HG02970 (cell line): ENCODE measurements around the gene CCDC97.

ENCODE experiments used
- ATAC-seq: cut with Tn5 transposase; IDR thresholded peaks from one replicate; pipeline ENCODE4 v1.9.1; 2021; ENCODE audit warnings: mild to moderate bottlenecking, moderate library complexity, moderate number of reproducible peaks; ENCODE audit not compliant: unreplicated experiment, low FRiP score

Gene CCDC97

DNA sequence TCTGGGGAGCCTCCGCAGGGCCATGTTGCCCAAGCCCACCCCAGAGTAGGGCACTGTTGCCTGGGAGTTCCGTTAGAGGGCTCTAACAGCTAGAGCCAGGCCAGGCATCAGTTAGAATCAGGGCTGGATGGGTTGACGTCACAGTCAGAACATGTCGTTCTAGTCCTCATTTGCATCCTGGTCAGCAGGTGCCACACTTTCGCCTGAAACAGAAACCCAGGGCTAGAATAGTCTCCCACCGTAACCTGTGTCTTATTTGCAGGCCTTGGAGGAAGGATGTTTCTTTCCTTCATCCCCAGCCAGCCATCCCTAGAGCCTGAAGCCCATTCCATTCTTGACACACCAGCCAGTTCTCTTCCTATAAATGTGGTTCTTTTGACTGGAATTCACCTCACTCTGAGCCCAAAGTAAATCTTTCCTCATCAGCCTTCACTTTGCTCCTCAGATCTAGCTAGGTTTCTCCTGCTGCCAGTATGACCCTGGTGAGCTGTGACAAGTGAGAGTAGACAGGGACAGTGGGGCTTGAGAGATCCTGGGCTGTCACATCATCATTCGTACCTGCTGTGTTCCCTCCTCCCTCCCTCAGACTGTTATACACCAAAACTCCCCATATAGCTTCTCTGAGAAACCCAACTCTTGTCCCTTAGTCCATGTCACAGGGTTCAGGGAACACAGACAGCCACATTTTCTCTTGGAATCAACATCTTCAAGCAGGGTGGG, 12.2 kb upstream of the CCDC97 start:
- ATAC-seq, result peak; percentile 56

DNA sequence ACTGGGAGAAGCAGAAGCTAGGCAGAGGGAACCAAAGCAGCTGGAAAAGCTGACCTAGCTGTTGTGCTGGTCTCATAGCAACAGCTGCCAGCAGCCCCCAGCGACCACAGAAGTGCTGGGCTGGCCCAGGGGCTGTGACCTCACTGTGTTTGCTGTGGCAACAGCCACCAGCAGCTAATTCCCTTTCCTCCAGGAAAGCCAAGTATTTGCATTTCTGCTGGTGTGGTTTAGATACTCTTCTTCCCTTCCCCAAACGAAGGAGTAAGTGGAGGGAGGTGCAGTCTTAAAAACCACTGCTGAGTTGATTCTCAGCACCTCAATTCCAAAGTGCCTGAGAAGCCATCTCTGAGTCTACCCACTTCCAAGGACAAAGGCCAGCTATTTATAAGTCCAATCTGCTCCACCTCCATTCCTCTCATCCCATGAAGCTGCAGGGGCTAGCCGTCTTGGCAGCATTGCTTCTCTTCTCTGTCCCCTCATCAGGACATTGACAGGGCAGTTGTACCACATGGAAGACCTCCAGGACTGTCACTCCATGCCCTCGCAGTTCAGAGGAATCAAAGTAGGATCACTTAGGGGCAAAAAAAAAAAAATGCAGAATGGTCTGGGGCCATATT, 11.5 kb upstream of the CCDC97 start:
- no peak for ATAC-seq

DNA sequence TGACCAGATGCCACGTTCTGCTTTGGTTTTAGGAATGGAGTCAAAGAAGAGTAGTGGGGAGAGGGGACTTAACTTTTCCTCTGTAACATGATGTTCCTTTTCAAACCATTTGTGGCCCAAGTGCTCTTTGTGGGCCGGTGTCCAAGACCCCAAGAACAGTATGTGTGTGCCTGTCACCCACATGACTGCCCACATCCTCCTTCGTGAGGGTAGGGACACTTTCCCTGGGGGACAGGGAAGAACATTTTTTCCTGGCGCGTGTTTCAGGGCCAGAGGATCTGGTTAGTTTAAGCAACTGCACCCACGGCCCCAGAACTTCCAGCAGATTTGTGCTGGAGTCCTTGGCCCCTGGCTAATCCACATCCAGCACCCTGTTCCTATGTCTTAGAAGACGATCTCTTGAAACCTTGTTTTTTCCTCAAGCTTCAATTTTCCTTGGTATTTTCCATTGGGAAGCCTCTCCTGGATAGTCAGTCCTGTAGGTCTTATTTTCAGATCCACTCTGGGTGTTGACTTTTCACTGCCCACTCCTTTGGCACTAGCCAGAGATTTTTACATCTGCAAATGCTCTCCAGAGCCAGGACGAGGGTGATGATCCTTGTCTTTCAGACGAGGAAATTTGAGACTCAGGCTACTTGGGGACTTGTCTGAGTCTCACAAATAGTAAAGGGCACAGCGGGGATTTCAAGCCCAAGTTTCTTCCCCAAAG, 10.8 kb upstream of the CCDC97 start:
- no peak for ATAC-seq

DNA sequence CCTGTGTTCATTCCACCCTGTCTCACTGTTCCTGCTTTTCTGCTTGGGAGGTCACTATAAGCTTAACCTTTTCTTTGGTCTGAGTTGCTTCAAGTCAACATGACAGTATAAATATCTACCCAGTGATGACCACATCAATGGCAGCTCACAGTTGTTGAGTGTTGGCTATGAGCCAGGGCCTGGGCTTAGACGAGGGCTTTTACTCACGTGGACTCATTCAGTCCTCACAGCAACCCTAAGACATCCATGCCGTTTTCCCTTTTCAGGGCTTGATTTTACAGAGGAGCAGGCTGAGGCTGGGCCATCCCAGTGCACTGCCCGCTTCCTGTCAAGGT, 10.2 kb upstream of the CCDC97 start:
- no peak for ATAC-seq

DNA sequence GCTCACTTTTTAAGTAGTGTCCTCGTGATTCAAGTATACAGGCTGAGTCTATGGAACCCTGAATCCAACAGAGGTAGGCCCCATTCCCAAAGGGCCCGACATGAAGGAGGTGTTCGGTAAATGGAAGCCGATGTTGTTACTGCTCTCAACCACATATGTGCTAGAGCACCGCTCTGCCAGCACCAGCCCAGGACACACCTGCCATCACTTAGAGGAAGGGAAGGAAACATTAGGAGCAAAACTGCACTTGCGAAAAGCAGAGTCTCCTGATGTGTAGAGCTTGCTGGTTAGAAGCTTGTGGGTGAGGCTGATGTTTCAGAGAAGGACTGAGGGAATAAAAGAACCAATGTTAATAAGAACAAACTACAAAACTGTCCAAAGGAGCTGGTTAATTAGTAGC, 9.4 kb upstream of the CCDC97 start:
- ATAC-seq, result no peak

DNA sequence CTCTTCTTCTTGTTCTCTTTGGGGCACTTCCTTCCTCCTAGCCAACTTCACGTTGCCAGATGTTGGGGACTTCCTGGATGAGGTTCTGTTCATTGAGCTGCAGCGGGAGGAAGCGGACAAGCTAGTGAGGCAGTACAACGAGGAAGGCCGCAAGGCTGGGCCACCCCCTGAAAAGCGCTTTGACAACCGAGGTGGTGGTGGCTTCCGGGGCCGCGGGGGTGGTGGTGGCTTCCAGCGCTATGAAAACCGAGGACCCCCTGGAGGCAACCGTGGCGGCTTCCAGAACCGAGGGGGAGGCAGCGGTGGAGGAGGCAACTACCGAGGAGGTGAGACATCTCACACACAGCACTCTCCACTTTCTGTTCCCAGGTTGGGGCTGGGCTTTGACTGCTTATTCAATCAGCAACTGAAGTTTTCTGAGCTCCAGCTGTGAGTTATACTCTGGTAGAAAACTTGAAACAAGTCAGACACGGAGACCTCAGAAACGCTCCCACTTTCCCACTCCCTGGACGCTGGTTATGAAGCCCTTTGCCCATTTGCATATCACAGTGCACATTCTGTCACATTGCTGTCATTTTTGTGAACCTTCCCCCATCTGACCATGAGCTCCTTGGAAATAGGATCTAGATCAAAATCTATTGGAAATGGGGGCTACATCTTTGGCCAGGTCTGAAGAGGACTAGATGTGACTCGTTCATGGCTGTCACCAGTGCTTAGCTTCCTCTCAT, 7.2 kb upstream of the CCDC97 start:
- ATAC-seq, result no peak

DNA sequence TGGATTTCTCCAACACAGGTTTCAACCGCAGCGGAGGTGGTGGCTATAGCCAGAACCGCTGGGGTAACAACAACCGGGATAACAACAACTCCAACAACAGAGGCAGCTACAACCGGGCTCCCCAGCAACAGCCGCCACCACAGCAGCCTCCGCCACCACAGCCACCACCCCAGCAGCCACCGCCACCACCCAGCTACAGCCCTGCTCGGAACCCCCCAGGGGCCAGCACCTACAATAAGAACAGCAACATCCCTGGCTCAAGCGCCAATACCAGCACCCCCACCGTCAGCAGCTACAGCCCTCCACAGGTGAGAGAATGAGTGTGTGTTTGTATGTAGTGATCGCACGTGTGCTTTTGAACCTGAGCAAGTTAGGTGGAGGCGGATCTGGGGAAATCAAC, 6.0 kb upstream of the CCDC97 start:
- no peak for ATAC-seq

DNA sequence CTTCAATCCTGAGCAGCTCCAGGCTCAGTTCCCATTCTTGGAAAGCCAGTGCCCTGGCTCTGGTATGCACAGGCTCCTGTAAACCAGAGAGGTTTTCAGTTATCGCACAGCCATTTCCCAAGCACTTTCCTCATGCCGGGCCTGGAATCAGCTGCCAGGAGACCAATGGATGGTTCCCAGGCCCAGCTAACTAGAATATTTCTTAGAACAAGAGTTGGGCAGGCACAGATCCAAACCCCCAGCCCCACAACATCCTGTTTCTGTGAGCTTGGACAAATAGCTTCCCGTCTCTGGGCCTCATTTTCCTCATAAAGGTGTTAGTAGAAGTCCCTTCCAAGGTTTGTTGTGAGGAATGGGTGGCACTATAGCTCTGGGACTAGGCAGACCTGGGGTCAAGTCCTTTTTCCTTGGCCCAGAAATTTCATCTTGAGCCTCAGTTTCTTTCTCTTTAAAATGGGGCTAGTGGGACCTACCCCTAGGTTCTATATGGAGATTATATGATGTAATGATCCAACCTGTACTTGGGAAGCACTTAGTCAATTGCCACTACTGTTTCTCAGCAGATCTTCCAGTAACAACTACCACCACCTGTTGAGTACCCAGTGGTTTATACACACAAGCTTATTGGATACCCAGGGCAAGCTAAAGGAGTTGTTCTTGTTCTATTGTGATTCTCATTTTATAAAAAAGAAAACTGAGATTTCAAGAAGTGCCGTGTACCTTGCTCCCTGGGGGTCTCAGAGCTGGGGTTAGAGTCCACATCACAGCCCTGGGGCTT, 5.1 kb upstream of the CCDC97 start:
- ATAC-seq, result no peak

DNA sequence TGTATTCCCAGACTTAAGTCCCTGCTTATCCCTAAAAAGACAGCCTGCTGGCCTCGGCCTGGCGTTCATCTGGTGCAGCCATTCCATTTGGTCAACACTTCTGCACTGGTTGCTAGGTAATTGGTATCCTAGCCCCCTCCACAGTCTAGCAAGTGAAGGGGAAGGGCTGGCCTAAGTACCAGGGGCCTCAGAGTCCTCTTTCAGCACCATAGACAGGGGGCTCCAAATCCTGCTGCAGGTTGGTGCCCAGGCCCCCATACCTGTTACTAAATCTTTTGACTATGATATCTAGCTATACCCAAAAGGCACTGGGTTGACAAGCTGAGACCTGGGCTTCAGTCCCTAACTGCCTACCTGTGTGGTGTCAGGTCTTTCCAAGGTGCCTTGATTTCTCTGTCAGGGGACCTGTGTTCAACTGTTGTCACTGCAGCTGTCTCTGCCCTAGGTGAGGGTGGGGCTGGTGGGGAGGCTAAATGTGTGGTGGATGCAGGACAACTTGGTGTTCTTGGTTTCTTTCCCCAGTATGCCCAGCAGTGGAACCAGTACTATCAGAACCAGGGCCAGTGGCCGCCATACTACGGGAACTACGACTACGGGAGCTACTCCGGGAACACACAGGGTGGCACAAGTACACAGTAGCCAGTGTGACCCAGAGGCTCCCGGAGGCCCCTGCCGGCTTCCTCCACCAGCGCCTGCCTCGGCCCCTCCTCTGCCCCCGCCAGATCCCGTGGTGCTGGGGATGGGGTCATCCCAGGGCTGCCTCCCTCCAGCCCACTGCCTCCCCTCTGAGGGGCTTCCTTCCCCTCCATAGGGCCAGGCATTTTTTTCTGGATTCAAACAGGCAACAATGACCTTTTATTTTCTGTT, 3.8 kb upstream of the CCDC97 start:
- ATAC-seq, result no peak

DNA sequence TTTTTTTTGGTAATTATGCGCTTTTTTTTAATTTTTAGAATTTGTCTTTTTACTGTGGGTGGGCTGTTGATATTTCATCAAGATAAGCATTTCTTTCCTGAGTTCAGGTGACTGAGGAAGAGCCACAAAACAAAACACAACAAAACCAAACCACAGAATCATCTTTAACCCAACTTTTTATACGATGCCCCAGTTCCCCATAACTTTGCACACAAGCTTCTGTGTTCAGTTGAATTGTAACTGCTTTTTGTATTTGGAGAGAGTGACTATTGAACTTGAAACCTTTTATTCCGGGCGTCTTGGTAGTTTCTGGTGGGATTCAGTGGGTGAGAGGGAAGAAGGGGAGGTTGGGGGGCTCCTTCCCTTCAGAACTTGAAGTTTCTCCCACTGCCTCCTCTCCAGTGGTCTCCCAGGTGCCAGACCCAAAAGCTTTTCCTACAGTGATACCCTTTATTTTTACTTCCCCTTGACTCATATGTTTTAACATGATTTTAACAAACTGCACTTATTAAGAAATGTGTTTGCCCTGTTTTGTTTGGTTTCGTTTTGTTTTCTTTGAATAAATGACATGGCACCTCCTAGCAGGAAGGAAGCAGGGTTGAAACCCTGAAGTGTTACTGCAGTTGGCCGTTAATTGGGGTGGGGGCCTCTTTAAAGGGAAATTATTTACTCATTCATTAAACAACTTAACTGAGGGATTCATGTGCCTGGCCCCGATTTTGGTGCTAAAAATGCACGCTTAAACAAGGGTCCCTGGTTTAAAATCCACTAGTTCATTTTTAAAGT, 2.7 kb upstream of the CCDC97 start:
- no peak for ATAC-seq

DNA sequence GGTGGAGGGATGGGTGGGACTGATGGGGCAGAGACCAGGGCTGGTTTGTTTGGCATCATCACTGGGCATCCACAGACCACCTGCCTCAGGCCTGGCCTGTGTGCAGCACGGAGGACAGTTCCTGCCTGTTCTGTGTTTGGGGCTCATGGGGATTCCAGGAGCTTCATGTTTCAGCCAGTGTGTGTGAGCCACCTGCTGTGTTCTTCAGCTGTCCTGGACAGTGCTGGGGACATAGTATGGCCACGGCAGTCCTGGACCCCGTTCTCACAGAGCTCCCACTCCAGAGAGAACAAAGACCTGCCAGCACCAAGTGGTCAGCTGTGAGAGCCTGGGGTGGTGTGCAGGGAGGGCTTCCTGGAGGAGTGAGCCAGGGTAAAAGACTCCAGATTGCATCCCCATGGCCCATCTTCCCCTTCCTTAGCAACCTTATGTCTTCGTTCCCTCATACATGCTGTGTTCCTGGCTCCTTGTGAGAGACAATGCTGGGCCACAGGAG, 2.0 kb upstream of the CCDC97 start:
- ATAC-seq, result no peak

DNA sequence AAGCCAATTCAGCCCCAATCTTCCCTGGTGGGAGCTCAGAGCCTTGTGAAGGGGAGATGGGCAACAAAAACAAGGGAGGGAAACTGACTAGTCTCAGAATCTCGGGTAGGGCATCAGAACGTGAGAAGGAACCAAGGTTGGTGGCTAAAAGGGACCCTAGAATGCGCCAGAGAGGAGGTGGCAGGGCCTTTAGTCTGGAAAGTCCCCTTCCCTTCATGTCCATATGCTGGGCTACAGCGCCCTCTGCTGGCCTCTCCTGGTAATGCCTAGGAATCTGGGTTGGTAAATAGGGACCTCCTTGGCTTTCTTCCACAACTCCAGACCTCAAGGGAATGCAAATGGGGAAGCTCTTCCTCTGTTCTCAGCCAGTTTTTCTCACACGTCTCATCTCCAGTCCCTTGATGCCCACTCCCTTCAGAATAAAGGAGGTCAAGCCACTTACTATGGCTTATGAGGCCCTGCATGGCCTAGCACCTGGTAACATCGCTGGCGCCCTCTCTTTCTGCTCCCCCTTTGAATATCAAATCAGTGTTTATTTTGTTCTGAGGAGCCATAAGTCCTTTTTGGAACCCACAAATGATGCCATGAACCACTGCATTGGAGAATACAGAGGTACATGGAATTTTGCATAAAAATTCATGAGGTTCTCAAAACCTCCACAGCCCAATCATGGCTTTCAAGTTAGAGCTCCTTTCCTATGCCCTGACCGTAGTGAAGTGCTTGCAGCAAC, 1.4 kb upstream of the CCDC97 start:
- ATAC-seq, result no peak

DNA sequence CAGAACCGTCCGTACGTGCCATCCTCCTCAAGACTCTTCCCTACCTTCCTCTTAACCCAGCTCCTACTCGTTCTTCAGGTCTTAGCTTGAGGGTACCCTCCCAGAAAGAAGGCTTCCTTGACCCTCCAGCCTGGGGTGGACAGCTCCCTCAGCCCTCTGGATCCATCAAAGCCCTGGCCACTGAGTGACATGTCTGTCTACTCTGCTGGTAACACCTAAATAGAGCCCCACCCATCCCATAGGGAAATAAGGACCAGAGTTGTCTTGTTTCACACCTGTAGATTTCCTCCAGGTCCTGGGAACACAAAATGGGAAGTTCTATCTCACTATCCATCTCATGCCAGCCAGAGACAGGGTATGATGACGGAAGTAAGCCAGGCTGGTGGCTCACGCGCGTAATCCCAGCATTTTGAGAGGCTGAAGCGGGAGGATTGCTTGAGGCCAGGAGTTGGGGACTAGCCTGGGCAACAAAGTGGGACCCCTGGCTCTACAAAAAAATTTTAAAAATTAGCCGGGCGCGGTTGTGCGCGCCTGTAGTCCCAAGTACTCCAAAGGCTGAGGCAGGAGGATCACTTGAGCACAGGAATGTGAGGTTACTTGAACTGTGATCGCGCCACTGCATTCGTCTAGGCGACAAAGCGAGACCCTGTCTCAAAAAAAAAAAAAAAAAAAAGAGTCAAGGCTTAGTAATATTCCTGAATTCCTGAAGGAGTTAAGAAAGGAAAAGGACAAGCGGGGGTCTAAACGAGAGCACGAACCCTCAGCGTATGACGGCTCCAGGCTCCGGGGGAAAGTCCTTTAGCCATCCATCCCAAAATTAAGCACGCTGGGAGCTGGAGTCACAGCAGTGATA, 566 bp upstream of the CCDC97 start:
- ATAC-seq, result peak; percentile 11

DNA sequence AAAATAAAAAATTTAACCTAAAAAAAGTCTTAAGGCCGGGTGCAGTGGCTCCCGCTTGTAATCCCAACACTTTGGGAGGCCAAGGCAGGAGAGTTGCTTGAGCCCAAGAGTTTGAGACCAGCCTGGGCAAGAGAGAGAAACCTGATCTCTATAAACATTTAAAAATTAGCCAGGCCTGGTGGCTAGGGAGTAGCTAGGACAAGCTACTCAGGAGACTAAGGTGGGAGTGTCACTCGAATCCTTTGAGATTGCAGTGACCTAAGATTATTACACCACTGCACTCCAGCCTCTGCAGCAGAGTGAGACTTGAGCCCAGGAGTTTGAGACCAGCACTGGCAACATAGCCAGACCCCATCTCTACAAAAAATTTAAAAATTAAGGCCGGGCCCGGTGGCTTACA, 1.1 kb downstream of the CCDC97 start:
- no peak for ATAC-seq

DNA sequence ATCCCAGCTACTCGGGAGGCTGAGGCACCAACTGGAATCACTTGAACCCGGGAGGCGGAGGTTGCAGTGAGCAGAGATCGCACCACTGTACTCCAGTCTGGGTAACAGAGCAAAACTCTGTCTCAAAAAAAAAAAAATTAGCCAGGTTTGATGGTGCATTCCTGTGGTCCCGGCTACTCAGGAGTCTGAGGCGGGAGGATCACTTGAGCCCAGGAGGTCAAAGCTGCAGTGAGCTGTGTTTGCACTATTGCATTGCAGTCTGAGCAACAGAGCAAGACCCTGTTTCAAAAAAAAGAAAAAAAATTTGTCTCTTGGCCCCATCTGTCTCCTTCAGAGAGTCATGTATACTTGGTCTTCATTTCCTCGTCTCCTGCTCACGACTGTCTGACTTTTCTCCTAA, 1.6 kb downstream of the CCDC97 start:
- ATAC-seq, result no peak

DNA sequence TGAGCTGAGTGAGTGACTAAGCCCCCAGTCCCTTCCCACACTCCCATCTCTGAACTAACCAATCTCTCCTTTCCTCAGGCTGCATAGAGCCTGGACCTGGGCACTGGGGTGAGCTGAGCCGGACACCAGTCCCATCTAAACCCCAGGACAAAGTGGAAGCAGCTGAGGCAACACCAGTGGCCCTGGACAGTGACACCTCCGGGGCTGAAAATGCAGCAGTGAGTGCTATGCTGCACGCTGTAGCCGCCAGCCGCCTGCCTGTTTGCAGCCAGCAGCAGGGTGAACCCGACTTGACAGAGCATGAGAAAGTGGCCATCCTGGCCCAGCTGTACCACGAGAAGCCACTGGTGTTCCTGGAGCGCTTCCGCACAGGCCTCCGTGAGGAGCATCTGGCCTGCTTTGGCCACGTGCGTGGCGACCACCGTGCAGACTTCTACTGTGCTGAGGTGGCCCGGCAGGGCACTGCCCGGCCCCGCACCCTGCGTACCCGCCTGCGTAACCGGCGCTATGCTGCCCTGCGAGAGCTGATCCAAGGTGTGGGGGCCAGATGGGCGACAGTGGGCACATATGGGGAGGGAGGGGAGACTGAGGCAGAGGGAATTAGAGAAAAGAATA, 6.4 kb downstream of the CCDC97 start:
- no peak for ATAC-seq
